Activated B cell treated with CpG ODN at 0.5 μM for 24 hours (primary cell): ENCODE measurements around the gene RAB26. TPM values are rescaled to one million over a fixed set of nuclear protein-coding genes. Genes with fewer than 3 reads are reported as not detected.

ENCODE experiments used
- ATAC-seq: fragments of 200-7000 bp; cut with Tn5 transposase; one replicate; pipeline ENCODE4 v1.10.0; 2021; ENCODE audit warnings: low read depth, mild to moderate bottlenecking, moderate library complexity
- CTCF ChIA-PET: fragments of 350-600 bp; sonication (Branson Sonifier 250); formaldehyde crosslinking; loops from one replicate; lab custom pipeline; 2021; ENCODE audit warnings: antibody characterized with exemption; lab: Charles Lee
- POLR2A ChIA-PET: fragments of 350-600 bp; sonication (Branson Sonifier 250); formaldehyde crosslinking; loops from one replicate; lab custom pipeline; 2021; ENCODE audit warnings: antibody characterized with exemption; lab: Charles Lee
- DNase-seq: peaks from one replicate; pipeline ENCODE4 v3.0.0; 2022
- H3K27ac Mint-ChIP-seq: one replicate; pipeline ENCODE4 v1.8.0; 2020; ENCODE audit warnings: mixed read lengths
- H3K27me3 Mint-ChIP-seq: one replicate; pipeline ENCODE4 v1.8.0; 2021; ENCODE audit warnings: mixed read lengths
- H3K36me3 Mint-ChIP-seq: one replicate; pipeline ENCODE4 v1.8.0; 2021; ENCODE audit warnings: low read depth, mixed read lengths
- H3K4me1 Mint-ChIP-seq: one replicate; pipeline ENCODE4 v1.8.0; 2021; ENCODE audit warnings: mixed read lengths
- H3K4me3 Mint-ChIP-seq: one replicate; pipeline ENCODE4 v1.8.0; 2020; ENCODE audit warnings: mild to moderate bottlenecking, mixed read lengths
- H3K9me3 Mint-ChIP-seq: one replicate; pipeline ENCODE4 v1.8.0; 2020; ENCODE audit warnings: mixed read lengths
- intact Hi-C: fragments of 100-400 bp; cut with micrococcal nuclease; formaldehyde crosslinking; loops from one replicate; pipeline ENCODE4 v1.15.1; 2024
- total RNA-seq: library from RNA; stranded (reverse); gene quantifications from 2 replicates; pipeline ENCODE4 v1.2.3, GENCODE V29; 2022
- TF ChIP-seq, protein P1 (sequence below): fragments of 200-600 bp; IDR thresholded peaks from one replicate; pipeline ENCODE4 v1.8.0; 2022; ENCODE audit warnings: antibody characterized with exemption, mild to moderate bottlenecking

Gene RAB26
- total RNA-seq, 1 donor from 2014 or later: not detected

DNA sequence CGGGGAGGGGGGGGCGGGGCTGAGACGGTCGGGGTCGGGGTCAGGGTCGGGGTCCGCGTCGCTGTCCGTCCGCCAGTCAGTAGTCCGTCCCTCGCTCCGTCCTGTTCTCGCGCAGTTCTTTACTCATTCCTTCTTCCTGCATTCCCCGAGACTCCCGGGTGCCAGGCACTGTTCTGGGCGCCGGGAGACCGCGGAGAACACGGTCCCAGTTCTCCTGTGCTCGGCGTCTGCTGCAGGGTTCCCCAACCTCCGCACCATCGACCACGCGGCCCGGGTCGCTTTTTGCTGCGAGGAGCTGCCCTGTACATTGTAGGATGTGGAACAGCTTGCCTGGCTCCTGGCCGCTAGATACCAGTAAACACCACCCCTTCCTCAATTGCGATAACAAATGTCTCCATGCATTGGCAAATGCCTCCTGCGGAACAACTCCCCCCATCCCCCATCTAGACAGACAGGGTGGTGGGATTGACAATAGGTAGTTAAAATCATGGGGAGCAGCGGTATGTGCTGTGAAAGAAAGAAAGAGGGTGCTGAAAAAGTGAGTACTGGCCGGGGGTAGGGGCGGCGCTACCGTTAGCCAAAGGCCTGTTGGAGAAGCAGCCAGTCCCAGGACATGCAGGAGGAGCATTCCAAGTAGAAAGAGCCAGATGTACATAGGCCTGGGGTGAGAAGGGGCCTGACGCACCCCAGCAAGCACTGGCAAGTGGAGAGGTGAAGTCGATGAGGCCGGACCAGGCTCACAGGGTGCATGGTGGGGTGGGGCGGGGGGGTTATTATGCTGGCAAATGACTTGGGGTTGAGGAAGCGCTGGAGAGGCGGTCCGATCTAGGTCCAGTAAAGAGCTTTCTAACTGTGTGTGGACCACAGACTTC is 7.8 kb downstream of the RAB26 start:
- Mint-ChIP-seq H3K36me3 (peaks cover 42% of the 10 kb centered on the region), H3K27me3 (no peaks in the 10 kb centered on the region), H3K9me3 (no peaks in the 10 kb centered on the region), H3K4me3 (peak overlapping the region; percentile 95), H3K4me1 (peaks cover 73% of the 10 kb centered on the region), H3K27ac (peak overlapping the region; percentile 83)
- TF ChIP-seq, protein P1, sequence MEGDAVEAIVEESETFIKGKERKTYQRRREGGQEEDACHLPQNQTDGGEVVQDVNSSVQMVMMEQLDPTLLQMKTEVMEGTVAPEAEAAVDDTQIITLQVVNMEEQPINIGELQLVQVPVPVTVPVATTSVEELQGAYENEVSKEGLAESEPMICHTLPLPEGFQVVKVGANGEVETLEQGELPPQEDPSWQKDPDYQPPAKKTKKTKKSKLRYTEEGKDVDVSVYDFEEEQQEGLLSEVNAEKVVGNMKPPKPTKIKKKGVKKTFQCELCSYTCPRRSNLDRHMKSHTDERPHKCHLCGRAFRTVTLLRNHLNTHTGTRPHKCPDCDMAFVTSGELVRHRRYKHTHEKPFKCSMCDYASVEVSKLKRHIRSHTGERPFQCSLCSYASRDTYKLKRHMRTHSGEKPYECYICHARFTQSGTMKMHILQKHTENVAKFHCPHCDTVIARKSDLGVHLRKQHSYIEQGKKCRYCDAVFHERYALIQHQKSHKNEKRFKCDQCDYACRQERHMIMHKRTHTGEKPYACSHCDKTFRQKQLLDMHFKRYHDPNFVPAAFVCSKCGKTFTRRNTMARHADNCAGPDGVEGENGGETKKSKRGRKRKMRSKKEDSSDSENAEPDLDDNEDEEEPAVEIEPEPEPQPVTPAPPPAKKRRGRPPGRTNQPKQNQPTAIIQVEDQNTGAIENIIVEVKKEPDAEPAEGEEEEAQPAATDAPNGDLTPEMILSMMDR: no peak
- POLR2A ChIA-PET: interaction anchor here (0.6 to 6.0 kb wide), 80 partner anchors 7 to 1520 kb away, joined by 3 to 62 read pairs (median 6); partner anchors contain the start of genes ABCA3, AMDHD2, CASKIN1 and CEMP1
- intact Hi-C loops: no loop called here
- no peak for DNase-seq
- ATAC-seq: no peak
- CTCF ChIA-PET: interaction anchor here (1.2 to 5.4 kb wide), 5 partner anchors 10 to 152 kb away, joined by 3 to 28 read pairs (median 10); partner anchors contain the start of gene ECI1

DNA sequence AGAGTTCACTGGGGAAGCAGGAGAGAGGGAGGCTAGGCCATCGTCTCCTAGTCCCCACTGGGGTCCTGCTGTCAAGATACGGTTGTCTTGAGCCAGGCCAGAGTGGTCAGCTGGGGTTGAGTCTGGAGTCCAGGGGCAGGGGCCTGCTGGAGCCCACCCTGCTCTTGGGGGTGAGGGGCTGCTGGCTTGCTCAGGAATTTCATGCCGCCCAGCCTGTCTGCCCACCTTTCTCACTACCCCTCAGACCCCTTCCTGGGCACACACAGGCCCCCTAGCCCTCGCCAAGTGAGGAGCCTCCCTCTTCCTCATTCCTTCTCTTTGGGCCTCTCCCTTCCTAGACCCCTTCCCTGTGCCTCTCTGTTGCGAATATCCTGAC is 8.4 kb downstream of the RAB26 start:
- ChIA-PET CTCF (interaction anchor here (2.8 kb wide), 1 partner anchor 94 kb away, joined by 10 read pairs; the partner anchor contains the start of gene ECI1), POLR2A (interaction anchor here (0.7 to 3.4 kb wide), 7 partner anchors 11 to 318 kb away, joined by 3 to 46 read pairs (median 6); partner anchors contain the start of genes RPS2 and TBC1D24)
- Mint-ChIP-seq H3K9me3 (no peaks in the 10 kb centered on the region), H3K36me3 (peaks cover 36% of the 10 kb centered on the region), H3K27ac (no peak overlapping the region), H3K27me3 (no peaks in the 10 kb centered on the region), H3K4me3 (peak overlapping the region; percentile 95), H3K4me1 (peaks cover 71% of the 10 kb centered on the region)
- TF ChIP-seq, protein P1: no peak
- intact Hi-C loops: no loop called here
- DNase-seq: no peak
- no peak for ATAC-seq

DNA sequence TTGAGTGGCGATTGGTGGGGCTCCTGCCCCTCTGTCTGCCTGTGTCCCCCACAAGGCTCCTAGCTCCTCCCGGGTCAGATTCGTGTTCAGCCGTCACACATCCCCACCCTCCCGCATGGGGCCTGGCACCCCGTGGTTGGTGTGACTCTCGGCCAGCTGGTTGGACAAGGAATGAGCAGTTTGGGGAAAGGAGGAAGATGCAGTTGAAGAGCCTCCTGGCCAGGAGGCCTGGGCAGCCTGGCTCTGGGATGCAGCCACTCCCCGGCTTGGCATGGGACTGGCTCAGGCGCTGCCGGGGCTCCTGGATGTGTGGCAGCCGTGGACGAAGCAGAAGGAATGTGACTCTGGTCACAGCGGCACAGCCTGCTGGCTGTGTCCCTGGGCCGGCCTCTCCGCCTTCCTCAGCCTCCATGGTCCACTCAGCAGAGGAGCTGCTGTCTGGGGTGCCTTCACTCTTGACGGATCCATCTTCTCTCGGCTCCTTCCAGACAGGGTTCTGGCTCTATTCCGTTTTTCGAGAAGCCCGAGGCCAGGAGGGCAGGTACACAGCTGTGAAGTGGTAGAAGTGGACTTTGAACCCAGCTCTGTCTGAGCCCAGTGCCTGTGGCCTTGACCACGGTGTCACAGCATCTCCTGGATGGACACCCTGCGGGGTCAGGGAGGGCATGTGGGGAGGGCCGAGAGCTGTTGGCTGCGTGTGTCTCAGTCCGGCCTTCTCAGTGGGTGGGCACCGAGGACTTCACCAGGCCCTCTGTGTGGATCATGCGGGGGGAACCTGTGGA is 9.2 kb downstream of the RAB26 start:
- intact Hi-C loops: no loop called here
- DNase-seq (no peak), ATAC-seq (no peak)
- Mint-ChIP-seq H3K4me1 (peaks cover 64% of the 10 kb centered on the region), H3K27me3 (no peaks in the 10 kb centered on the region), H3K36me3 (peaks cover 30% of the 10 kb centered on the region), H3K27ac (no peak overlapping the region), H3K4me3 (peak overlapping the region; percentile 95), H3K9me3 (no peaks in the 10 kb centered on the region)
- TF ChIP-seq, protein P1: no peak
- CTCF ChIA-PET: no interaction called here
- POLR2A ChIA-PET: no interaction called here

DNA sequence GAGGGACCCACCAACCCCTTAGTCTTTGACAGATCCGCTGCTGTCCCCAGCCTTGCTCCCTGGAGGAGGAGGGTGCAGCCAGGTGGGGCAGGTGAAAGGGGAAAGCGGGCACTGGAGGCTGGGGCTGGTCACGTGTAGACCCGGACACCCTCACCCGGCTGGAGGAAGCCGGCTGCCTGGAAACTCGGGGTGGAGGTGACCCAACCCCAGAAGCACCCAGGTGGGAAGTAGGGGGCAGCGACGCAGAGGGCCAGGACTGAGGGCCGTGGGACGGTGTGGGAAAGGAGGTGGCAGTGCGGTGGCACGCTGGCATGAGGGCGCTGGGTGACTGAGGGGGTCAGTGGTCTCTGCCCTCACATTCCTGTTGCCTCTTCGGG is 9.8 kb downstream of the RAB26 start:
- ATAC-seq (no peak), DNase-seq (no peak)
- Mint-ChIP-seq H3K27ac (no peak overlapping the region), H3K4me3 (no peak overlapping the region), H3K27me3 (no peaks in the 10 kb centered on the region), H3K36me3 (peaks cover 25% of the 10 kb centered on the region), H3K4me1 (peaks cover 61% of the 10 kb centered on the region), H3K9me3 (no peaks in the 10 kb centered on the region)
- intact Hi-C loops: no loop called here
- ChIA-PET CTCF (no interaction called here), POLR2A (no interaction called here)
- TF ChIP-seq, protein P1: no peak
